NB4 (cell line): ENCODE data around the gene RRP1B.
"Not testable (repeated sequence)": the region's sequence is repeated elsewhere in the genome, so short reads cannot be mapped to it uniquely, and the experiment has no call there.

Source experiments
- DNase-seq: peaks from one replicate; pipeline ENCODE4 v3.0.0; 2010; ENCODE audit warnings: low read depth
- H3K4me3 ChIP-seq: one replicate; pipeline ENCODE4 v1.5.1; 2011; ENCODE audit warnings: mild to moderate bottlenecking, low read depth, low read length, moderate library complexity
- MYC ChIP-seq: IDR thresholded peaks from 2 replicates; pipeline ENCODE4 v1.6.1; 2011; ENCODE audit warnings: low read depth, low read length
- POLR2A ChIP-seq: IDR thresholded peaks from 2 replicates; pipeline ENCODE4 v1.6.1; 2011; ENCODE audit warnings: mild to moderate bottlenecking; ENCODE audit not compliant: insufficient read length; ENCODE audit errors: extremely low read depth
- TF ChIP-seq, protein P1 (sequence below): IDR thresholded peaks from one replicate; pipeline ENCODE4 v1.5.1; 2012; ENCODE audit warnings: low read depth, low read length
- TF ChIP-seq, protein P2 (sequence below): IDR thresholded peaks from 2 replicates; pipeline ENCODE4 v1.6.1; 2011; ENCODE audit warnings: low read depth, low read length

RRP1B gene

DNA sequence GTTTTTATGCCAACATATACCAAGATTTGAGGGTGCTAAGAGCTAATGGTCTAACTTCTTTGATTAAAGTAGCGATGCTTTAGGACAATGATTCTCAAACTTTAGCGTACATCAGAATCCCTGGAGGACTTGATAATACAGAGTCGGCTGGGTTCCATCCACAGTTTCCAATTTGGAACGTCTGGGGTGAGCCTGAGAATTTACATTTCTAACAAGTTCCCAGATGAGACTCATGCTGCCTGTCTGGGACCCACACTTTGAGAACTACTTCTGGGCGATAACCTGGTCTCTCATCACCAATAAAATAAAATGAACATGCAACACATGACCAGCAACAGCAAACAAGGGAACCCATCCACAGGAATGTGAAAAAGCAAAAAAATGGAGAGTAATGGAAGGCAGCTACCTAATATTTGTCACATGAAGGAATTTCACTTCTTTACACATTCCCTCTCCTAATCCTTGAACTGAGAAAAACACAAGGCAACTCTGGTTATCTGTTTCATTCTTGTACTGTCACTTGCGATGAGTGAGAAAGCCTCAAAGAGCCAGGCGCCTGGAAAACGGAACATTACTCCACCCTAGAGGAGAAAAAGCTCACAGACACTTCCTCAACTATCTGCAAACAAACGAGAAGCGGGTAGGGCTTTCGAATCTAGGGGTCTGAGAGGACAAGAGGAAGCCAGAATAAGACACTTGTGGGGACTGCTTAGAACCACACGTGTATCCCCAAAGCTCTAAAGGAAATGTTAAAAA, 14.0 kb upstream of the RRP1B start:
- H3K4me3 ChIP-seq, result no peak overlapping the region
- TF ChIP-seq, protein P1, sequence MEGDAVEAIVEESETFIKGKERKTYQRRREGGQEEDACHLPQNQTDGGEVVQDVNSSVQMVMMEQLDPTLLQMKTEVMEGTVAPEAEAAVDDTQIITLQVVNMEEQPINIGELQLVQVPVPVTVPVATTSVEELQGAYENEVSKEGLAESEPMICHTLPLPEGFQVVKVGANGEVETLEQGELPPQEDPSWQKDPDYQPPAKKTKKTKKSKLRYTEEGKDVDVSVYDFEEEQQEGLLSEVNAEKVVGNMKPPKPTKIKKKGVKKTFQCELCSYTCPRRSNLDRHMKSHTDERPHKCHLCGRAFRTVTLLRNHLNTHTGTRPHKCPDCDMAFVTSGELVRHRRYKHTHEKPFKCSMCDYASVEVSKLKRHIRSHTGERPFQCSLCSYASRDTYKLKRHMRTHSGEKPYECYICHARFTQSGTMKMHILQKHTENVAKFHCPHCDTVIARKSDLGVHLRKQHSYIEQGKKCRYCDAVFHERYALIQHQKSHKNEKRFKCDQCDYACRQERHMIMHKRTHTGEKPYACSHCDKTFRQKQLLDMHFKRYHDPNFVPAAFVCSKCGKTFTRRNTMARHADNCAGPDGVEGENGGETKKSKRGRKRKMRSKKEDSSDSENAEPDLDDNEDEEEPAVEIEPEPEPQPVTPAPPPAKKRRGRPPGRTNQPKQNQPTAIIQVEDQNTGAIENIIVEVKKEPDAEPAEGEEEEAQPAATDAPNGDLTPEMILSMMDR, result peak; percentile 53
- TF ChIP-seq POLR2A (no peak), MYC (peak; percentile 64)
- TF ChIP-seq, protein P2, sequence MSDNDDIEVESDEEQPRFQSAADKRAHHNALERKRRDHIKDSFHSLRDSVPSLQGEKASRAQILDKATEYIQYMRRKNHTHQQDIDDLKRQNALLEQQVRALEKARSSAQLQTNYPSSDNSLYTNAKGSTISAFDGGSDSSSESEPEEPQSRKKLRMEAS, result no peak
- DNase-seq, result peak; percentile 89

DNA sequence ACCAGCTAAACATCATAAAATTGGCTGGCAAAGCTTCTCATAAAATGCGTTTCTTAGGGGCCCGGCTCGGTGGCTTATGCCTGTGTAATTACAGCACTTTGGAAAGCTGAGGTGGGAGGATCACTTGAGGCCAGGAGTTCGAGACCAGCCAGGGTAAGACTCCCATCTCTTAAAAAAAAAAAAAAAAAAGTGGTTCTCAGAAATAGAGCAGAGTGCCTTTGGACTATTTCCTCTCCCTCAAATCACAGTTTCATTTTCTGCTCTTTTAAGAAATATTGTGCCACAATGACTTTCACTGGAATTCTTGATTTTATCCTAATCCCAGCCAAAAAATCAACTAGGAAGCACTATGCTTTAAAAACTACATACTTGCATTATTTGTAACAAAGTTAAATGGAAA, 13.4 kb upstream of the RRP1B start:
- no peak for TF ChIP-seq POLR2A
- TF ChIP-seq, protein P1, result no peak
- TF ChIP-seq, protein P2, result no peak
- TF ChIP-seq MYC, result no peak
- DNase-seq, result no peak
- H3K4me3 ChIP-seq, result no peak overlapping the region

DNA sequence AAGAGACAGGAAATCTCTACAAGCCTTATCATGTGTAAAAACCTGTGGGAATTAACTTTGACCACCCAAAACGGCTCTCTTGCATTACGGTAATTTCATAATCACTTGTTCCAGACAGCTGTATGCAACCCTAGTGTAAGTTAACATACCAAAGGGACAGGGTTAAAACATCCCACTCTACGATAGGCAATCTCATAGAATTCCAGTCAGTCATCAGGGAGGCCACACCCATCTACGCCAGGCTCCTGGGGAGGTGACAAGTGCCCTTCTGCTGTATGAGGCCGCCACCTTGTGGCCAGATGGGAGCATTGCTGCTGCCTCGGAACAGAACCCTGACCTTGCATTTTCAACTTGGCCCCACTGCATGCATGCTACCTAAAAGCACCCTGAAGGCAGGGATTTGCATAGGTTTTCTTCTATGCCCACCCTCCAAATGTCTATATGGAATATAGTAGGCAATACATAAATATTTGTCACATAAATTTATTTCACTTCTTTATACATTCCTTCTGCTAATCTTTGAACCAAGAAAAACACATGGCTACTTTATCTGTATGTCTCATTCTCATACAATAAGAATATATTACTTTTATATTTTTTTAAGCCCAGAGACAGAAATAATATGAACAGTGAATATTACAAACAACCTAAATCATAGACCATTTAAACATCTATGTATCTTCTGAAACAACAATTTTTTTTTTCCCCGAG, 12.7 kb upstream of the RRP1B start:
- TF ChIP-seq, protein P1, result peak; percentile 94
- TF ChIP-seq POLR2A, result no peak
- H3K4me3 ChIP-seq, result no peak overlapping the region
- DNase-seq, result peak; percentile 89

DNA sequence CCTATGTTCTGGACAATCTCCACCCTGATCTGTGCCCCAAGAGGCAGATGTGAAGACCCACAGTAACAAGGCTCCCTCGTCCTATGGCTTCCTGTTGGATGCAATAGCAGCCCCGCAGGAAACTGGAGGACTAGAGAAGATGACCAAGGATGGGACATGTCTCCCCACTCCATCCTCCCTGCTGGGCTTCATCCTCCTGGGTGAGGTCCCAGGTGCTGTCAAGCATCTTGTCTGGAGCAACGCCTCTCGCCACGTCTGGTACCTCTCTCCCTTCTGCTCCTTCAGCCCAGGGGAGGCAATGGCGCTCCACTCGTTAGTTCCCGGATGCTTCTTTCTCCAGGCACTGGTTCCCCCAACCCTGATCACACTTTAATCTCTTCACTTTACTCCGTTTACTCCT, 11.2 kb upstream of the RRP1B start:
- TF ChIP-seq, protein P1, result no peak
- TF ChIP-seq, protein P2, result no peak
- TF ChIP-seq POLR2A (no peak), MYC (no peak)
- no peak overlapping the region for H3K4me3 ChIP-seq
- DNase-seq, result no peak

DNA sequence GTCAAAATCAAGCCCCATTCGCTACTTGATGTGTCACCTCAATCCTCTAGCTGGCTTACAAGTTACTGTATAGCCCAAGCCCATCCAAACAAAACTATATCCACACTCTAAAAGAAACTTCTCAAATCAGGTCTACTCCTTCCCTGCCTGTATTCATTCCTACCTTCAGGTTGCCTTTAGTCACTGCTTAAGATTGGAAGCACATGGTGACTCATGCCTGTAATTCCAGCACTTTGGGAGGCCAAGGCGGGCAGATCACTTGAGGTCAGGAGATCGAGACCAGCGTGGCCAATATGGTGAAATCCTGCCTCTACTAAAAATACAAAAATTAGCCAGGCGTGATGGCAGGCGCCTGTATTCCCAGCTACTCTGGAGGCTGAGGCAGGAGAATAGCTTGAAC, 7.4 kb upstream of the RRP1B start:
- not testable (repeated sequence) for DNase-seq, H3K4me3 ChIP-seq

DNA sequence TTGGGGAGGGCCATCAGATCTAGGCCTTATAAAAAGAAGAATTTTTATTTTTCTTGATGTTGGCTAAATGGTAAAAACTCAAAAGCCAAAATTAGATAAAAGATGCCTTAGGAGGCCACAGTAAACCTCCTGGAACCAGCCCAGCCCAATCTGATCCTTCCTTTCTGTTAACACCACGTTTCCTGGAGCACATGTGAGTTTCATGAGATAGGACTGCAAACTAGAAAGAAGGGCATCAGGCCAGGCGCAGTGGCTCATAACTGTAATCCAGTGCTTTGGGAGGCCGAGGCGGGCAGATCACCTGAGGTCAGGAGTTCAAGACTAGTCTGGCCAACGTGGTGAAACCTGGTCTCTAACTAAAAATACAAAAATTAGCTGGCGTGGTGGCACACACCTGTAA, 6.7 kb upstream of the RRP1B start:
- DNase-seq, result no peak
- TF ChIP-seq POLR2A (no peak), MYC (no peak)
- H3K4me3 ChIP-seq, result no peak overlapping the region

DNA sequence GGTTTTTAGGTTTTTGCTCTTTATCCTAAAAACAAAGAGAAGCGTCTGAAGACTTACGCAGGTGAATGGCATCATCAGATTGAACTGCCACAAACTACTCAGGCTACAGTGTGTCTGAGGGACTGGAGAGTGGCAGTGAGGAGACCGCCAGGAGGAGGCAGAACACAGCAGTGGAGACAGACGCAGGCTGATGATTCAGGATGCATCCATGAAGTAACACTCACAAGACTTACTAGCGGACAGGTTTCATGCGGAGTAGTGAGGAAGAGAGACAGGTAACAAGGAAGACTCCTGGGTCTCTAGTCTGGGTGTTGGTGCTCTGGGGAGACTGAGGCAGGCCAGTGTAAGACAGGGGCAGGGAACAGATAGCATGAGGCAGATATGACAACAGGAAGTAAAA, 5.7 kb upstream of the RRP1B start:
- TF ChIP-seq POLR2A (no peak), MYC (no peak)
- TF ChIP-seq, protein P2, result no peak
- DNase-seq, result no peak
- no peak overlapping the region for H3K4me3 ChIP-seq
